Sigmoid colon (tissue), 7 donors: ENCODE results near the gene VPS35L. TPM values are rescaled to one million over a fixed set of nuclear protein-coding genes. Genes with fewer than 3 reads are reported as not detected.

ENCODE experiments used
- DNase-seq: peaks from one replicate; pipeline ENCODE4 v3.0.0-alpha.2; 2019
- H3K27ac ChIP-seq, 4 donors: fragments of 200-600 bp; sonication (generic); one replicate each; pipeline ENCODE4 v1.5.1; 2016 to 2019; ENCODE audit warnings: mild to moderate bottlenecking in 1 of 4
- H3K27me3 ChIP-seq, 3 donors: fragments of 200-600 bp; sonication (generic); one replicate each; pipeline ENCODE4 v1.5.1; 2019; ENCODE audit warnings: mild to moderate bottlenecking in 1 of 3
- H3K36me3 ChIP-seq, 4 donors: fragments of 200-600 bp; sonication (generic); one replicate each; pipeline ENCODE4 v1.5.1; 2016 to 2019
- H3K4me1 ChIP-seq, 4 donors: fragments of 200-600 bp; sonication (generic); one replicate each; pipeline ENCODE4 v1.5.1; 2017 to 2019
- H3K4me3 ChIP-seq, 4 donors: fragments of 200-600 bp; sonication (generic); one replicate each; pipeline ENCODE4 v1.5.1; 2017 to 2019; ENCODE audit warnings: mild to moderate bottlenecking in 2 of 4, moderate library complexity in 1 of 4
- H3K9me3 ChIP-seq, 4 donors: fragments of 200-600 bp in 3 of 4; sonication (generic) in 3 of 4; one replicate each; pipeline versions ENCODE4 v1.5.1 to v1.6.1; 2013 to 2019
- CTCF ChIP-seq, 4 experiments: fragments of 450-650 bp in 3 of 4; fragments of 200-600 bp in 1 of 4; IDR thresholded peaks; one replicate each; pipeline ENCODE4 v1.5.1; 2016 to 2019; ENCODE audit warnings: antibody characterized with exemption in 4 of 4, mild to moderate bottlenecking in 3 of 4, moderate library complexity in 2 of 4
- EP300 ChIP-seq, 4 donors: sonication (generic); formaldehyde crosslinking; IDR thresholded peaks; one replicate each; pipeline ENCODE4 v1.6.1; 2017; ENCODE audit warnings: antibody characterized with exemption in 4 of 4
- POLR2A ChIP-seq, 2 donors: fragments of 450-650 bp; IDR thresholded peaks; one replicate each; pipeline ENCODE4 v1.6.1; 2016; ENCODE audit warnings: antibody characterized with exemption in 2 of 2, mild to moderate bottlenecking in 2 of 2, moderate library complexity in 2 of 2
- POLR2AphosphoS5 ChIP-seq, 4 donors: sonication (generic); formaldehyde crosslinking; IDR thresholded peaks; one replicate each; pipeline ENCODE4 v1.6.1; 2017; ENCODE audit warnings: antibody characterized with exemption in 4 of 4
- WGBS, 2 donors: extraction: QIAGEN DNeasy Blood & Tissue Kit; methylation state at CpG; one replicate each; pipeline ENCODE4 v1.1.7; 2013; 5-methylcytosine and 5-hydroxymethylcytosine counted together
- intact Hi-C: fragments of 100-400 bp; cut with DNase I; formaldehyde crosslinking; loops from one replicate; pipeline ENCODE4 v1.15.1; 2023
- polyA plus RNA-seq, 3 donors: library from polyadenylated mRNA; stranded (reverse); fragments of 200-250 nt; gene quantifications; one replicate each; pipeline ENCODE4 v1.2.3, GENCODE V29; 2013
- total RNA-seq, 4 donors: library from RNA; depleted of rRNA; stranded (reverse); fragments of >200 nt; gene quantifications; one replicate each; pipeline ENCODE4 v1.1.0, GENCODE V29; 2016
- donor health status: healthy with polysubstance abuse.
- donor health status: Bipolar disorder and iron deficiency.
- donor health status: healthy.

Gene VPS35L
- total and polyA plus RNA-seq, 7 donors = 21.6 to 53.7 (median 41.8) TPM

- H3K36me3 ChIP-seq = peaks cover 3 to 87% (median 13%) of the 10 kb centered on the region in 4 donors
- no peak for DNase-seq
- 81 to 89% methylated on average over 5 of the region's 5 CpGs for WGBS, 2 donors
- no peak overlapping the region for H3K27ac ChIP-seq
- intact Hi-C loops = no loop called here
- H3K4me1 ChIP-seq = peaks cover 0 to 11% (median 4%) of the 10 kb centered on the region in 4 donors
- TF ChIP-seq CTCF (IDR thresholded peaks at IDR 0.05) (no peak), EP300 (IDR thresholded peaks at IDR 0.05) (no peak), POLR2AphosphoS5 (IDR thresholded peaks at IDR 0.05) (no peak), POLR2A (IDR thresholded peaks at IDR 0.05) (no peak)
- no peaks in the 10 kb centered on the region for H3K27me3 ChIP-seq
- H3K9me3 ChIP-seq = peaks cover 0 to 1% (median 0%) of the 10 kb centered on the region in 4 donors
- no peak overlapping the region for H3K4me3 ChIP-seq
Measured at GRCh38 chr16:19609359-19609758, 53.9 kb downstream of the VPS35L start.

GRCh38 chr16:19610200-19610599 is 54.7 kb downstream of the VPS35L start:
- H3K27me3 ChIP-seq = no peaks in the 10 kb centered on the region
- no peak overlapping the region for H3K27ac ChIP-seq
- intact Hi-C loops = no loop called here
- no peak for TF ChIP-seq POLR2AphosphoS5 (IDR thresholded peaks at IDR 0.05)
- TF ChIP-seq POLR2A (IDR thresholded peaks at IDR 0.05) = no peak
- no peak for TF ChIP-seq EP300 (IDR thresholded peaks at IDR 0.05)
- TF ChIP-seq CTCF (IDR thresholded peaks at IDR 0.05) = no peak
- peaks cover 0 to 8% (median 2%) of the 10 kb centered on the region in 4 donors for H3K4me1 ChIP-seq
- H3K4me3 ChIP-seq = no peak overlapping the region
- H3K36me3 ChIP-seq = peaks cover 3 to 93% (median 14%) of the 10 kb centered on the region in 4 donors
- 96 to 98% methylated on average over 13 of the region's 13 CpGs for WGBS, 2 donors
- no peak for DNase-seq
- peaks cover 0 to 1% (median 0%) of the 10 kb centered on the region in 4 donors for H3K9me3 ChIP-seq

GRCh38 chr16:19613834-19614233 is 58.3 kb downstream of the VPS35L start:
- DNase-seq = no peak
- no peaks in the 10 kb centered on the region for H3K4me1 ChIP-seq
- H3K4me3 ChIP-seq = no peak overlapping the region
- 94 to 96% methylated on average over 5 of the region's 5 CpGs for WGBS, 2 donors
- no peak overlapping the region for H3K27ac ChIP-seq
- no peaks in the 10 kb centered on the region for H3K9me3 ChIP-seq
- H3K36me3 ChIP-seq = peaks cover 3 to 89% (median 16%) of the 10 kb centered on the region in 4 donors
- TF ChIP-seq POLR2AphosphoS5 (IDR thresholded peaks at IDR 0.05) (no peak), POLR2A (IDR thresholded peaks at IDR 0.05) (no peak), CTCF (IDR thresholded peaks at IDR 0.05) (no peak), EP300 (IDR thresholded peaks at IDR 0.05) (no peak)
- no peaks in the 10 kb centered on the region for H3K27me3 ChIP-seq
- intact Hi-C loops = no loop called here

GRCh38 chr16:19616241-19616640 is 60.7 kb downstream of the VPS35L start:
- Histone ChIP-seq H3K4me3 (no peak overlapping the region), H3K4me1 (no peaks in the 10 kb centered on the region), H3K27me3 (no peaks in the 10 kb centered on the region), H3K9me3 (no peaks in the 10 kb centered on the region), H3K36me3 (peaks cover 3 to 80% (median 11%) of the 10 kb centered on the region in 4 donors), H3K27ac (no peak overlapping the region)
- 91 to 93% methylated on average over 6 of the region's 6 CpGs for WGBS, 2 donors
- DNase-seq = no peak
- TF ChIP-seq EP300 (IDR thresholded peaks at IDR 0.05) = no peak
- TF ChIP-seq POLR2A (IDR thresholded peaks at IDR 0.05) = no peak
- TF ChIP-seq POLR2AphosphoS5 (IDR thresholded peaks at IDR 0.05) = no peak
- intact Hi-C loops = no loop called here

GRCh38 chr16:19618876-19619275 is 63.4 kb downstream of the VPS35L start:
- 97 to 99% methylated on average over 9 of the region's 9 CpGs for WGBS, 2 donors
- intact Hi-C loops = no loop called here
- Histone ChIP-seq H3K4me3 (no peak overlapping the region), H3K27ac (no peak overlapping the region), H3K36me3 (peaks cover 0 to 71% (median 11%) of the 10 kb centered on the region in 4 donors), H3K27me3 (no peaks in the 10 kb centered on the region), H3K9me3 (no peaks in the 10 kb centered on the region), H3K4me1 (no peaks in the 10 kb centered on the region)
- TF ChIP-seq CTCF (IDR thresholded peaks at IDR 0.05) (no peak), EP300 (IDR thresholded peaks at IDR 0.05) (no peak)
- DNase-seq = no peak
